ENCODE results near the gene TPD52L1.
A peak's percentile ranks its signal among the peaks of the same experiment; 100 is the strongest.

Gene TPD52L1

DNA sequence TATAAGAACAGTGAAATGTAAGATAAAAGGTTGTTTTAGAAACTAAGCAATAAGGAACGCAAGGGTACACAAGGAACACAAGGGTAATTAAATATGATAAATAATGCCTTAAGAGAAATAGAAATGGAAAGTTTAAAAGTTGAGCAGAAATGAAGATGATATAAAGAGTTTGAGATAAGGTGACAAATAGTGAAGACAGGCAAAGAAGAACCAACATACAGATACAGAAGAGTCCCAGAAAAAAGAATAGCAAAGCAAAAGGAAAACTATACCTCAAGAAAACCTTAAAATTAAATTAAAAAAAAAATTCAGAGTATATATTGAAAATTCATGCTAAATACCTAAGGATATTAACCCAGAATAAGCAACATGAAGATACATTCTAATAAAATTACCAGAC, 131.8 kb downstream of the TPD52L1 start:
- no peak for DNase-seq (ENCODE audit: low read depth, low spot score)
- no peak overlapping the region for H3K4me3 ChIP-seq (ENCODE audit: low read length)

DNA sequence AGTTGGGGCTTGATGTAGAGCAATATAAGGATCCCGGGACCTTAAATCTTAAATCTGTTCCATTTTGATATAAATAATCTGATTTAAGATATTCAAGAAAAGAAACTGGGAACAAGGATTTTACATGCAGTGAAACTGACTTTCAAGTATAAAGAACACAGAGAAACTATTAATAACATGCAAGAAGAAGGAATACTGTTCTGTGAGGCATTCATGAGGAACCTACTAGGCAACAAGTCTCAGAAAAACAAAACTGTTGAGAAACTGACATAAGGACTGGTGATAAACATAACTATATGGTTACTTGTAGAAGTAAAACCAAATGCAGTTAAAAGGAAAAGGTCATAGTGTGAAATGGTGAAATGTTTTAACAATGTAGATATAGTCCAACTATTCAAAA, 132.4 kb downstream of the TPD52L1 start:
- DNase-seq (ENCODE audit: low read depth, low spot score): no peak
- no peak overlapping the region for H3K4me3 ChIP-seq (ENCODE audit: low read length)

DNA sequence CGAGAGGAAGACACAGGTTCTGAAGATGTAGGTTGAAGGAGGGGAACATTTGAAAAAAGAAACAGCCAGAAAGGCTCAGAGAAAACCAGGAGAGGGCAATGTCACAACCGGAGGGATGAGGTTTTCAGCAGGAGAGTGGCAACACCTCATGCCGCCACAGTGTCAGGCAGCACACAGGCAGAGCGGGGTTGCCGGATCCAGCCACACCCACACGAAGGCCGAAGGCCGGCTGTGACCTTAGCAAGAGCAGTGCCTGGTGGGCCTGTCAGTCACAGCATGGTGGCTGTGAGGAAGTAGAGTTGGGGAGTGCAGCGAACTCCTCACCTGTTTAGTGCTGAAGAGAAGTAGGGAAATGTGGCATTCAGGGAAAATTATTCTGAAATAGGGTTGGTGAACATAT, 134.1 kb downstream of the TPD52L1 start:
- H3K4me3 ChIP-seq (ENCODE audit: low read length): no peak overlapping the region
- no peak for DNase-seq (ENCODE audit: low read depth, low spot score)

DNA sequence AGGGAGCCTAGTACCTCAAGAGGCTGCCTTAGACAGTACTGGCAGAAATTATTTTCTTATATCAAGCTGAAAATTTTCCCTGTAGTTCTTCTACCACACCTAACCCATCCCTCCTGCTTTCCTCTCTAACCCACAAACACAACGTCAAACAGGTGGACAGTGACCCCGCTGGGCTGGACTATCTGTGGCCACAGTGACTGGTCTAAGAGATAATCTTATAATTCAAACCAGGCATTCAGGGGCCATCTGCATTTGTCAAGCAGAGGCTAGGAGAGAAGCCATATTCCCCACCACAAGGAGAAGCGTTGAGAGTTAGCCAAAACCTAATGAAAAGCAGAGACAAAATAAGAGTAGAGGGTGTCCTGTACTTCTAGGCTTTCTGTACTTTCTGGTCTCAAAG, 140.0 kb downstream of the TPD52L1 start:
- H3K4me3 ChIP-seq (ENCODE audit: low read length): no peak overlapping the region
- DNase-seq (ENCODE audit: low read depth, low spot score): no peak

DNA sequence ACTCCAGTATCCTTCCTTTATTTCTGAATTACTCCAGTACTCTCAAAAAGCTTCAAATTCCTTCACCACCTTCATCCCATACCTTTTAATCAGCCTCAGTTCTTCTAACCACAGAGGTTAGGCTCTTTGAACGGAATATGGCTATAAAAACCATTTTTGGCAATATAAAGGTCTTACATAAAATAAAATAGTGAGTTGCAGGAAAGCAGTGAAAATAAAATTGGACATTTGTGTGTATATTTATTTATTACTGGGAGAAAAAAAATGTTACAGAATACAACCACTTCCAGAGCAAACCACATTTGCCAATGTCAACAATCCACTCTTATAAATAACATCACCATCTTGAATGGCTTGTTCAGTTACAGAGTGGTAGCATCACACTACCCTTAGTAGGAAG, 140.5 kb downstream of the TPD52L1 start:
- no peak for DNase-seq (ENCODE audit: low read depth, low spot score)
- no peak overlapping the region for H3K4me3 ChIP-seq (ENCODE audit: low read length)

DNA sequence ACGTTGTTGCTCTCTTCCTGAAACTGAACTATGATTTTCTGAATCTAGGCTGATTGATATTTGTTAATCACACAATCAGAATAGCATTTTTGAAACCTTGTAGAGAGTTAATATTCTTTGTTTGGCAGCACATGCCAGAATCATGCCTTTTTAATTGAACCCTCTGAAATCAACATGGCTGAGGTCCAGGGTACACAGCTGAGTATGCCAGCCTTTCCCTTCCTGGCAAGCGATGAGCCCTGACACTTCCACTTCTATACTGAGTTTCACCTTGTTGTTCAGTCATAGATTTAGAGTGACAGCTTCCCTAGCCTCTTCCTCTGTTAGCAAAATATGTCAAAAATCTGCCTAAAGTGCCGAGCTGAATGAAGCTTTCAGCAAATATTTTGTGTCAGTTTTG, 141.4 kb downstream of the TPD52L1 start:
- no peak overlapping the region for H3K4me3 ChIP-seq (ENCODE audit: low read length)
- DNase-seq (ENCODE audit: low read depth, low spot score): no peak

DNA sequence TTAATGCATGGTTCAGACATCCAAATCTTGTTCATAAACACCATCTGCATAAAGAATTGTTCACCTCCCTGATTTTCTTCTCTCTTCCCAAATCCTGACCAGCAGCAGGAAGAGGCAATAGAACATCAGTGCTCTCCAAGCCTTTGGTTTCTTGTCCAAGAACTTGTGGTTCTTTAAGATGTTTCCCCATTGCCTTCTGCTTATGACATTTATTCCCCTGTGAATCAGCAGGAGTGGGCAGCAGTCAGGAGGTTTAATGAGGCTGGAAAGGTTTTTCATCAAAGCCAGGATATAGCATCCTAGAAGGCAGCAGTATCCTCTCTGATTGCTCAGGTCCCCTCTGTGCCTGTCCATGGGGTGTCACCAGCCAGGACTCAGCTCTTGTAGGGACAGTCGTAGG, 142.9 kb downstream of the TPD52L1 start:
- DNase-seq (ENCODE audit: low read depth, low spot score): no peak
- no peak overlapping the region for H3K4me3 ChIP-seq (ENCODE audit: low read length)

DNA sequence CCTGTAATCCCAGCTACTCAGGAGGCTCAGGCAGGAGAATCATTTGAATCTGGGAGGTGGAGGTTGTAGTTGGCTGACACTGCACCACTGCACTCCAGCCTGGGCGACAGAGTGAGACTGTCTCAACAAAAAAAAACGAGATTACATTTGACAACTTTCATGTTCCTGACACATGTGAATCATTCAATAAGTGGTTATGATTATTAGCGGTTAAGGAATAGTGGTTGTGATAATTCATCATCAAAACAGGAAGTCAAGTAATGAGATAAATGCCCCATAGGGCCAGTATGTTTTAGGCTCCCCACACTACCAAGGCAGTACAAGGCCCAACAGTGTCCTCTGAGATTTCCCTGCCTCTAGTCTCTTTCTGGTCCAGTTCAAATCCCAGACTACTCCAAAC, 145.7 kb downstream of the TPD52L1 start:
- DNase-seq (ENCODE audit: low read depth, low spot score): no peak
- no peak overlapping the region for H3K4me3 ChIP-seq (ENCODE audit: low read length)

DNA sequence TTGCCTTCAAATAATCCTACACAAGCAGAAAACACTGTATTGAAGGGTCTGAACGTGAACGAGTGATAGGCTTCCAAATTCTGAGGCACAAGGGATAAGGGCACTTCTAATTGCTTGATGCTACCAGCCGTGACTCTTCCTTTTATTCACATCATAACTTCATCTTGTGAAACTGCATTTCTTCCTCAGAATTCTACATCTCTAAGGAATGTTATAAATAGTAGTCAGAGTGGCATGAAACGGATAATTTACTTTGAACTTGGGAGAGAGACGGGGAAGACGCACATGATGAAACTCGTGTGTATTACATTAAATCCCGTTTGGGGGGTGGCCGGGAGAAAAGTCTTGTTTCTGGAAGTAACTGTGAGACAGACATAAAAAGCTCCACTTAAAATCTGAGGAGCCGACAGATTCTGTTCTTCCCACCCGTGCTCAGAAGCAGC, 147.4 kb downstream of the TPD52L1 start:
- H3K4me3 ChIP-seq (ENCODE audit: low read length): peak overlapping the region; percentile 73
- DNase-seq (ENCODE audit: low read depth, low spot score): no peak

DNA sequence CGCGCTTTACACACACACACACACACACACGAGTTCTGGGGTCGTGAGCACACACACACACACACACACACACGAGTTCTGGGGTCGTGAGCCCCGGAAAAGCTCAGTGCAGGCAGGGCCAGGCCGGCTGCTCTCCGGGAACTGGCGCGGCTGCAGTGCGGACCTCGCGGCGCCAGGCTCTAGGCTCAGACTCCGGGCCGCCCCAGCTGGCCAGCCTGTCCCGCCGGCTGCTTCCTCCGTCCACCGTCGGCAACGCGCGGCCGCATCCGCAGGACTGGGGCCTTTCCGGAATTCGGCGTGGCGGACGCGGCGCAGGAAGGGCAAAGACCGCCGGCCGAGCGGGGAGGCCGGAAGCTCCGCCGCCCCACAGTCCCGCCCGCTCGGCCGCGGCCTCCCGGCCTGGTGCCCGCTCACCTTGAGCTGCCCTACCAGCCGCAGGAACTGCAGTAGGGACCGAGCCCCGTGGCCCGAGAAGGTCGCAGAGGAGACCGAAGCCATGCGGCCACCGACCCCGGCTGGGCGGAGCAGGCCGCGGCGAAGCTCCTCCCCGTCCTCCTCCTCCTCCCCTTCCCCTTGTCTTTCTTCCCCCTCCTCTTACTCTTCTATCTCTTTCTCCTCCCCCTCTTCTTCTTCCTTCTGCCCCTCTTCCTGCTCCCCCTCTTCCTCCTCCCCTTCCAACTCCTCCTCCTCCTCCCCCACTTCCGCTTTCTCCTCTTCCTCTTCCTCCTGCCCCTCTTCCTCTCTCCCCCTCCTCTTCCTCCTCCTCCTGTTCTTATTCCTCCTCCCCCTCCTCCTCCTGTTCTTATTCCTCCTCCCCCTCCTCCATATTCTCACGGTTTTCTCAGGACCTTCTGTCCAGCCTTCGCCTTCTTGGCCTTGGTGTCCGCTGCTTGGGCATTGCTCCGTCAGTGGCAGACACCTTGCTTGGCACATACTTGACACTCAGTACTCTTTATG, 148.1 kb downstream of the TPD52L1 start, which contains the start of gene HDDC2:
Gene HDDC2 (minus strand): TSS at position 533 of the 957 bp plus-strand sequence. CDS start 35 bp downstream, at position 498.
- H3K4me3 ChIP-seq (ENCODE audit: low read length): peak within 1 kb of the TSS; percentile 73
- DNase-seq (ENCODE audit: low read depth, low spot score): peak; percentile 63

DNA sequence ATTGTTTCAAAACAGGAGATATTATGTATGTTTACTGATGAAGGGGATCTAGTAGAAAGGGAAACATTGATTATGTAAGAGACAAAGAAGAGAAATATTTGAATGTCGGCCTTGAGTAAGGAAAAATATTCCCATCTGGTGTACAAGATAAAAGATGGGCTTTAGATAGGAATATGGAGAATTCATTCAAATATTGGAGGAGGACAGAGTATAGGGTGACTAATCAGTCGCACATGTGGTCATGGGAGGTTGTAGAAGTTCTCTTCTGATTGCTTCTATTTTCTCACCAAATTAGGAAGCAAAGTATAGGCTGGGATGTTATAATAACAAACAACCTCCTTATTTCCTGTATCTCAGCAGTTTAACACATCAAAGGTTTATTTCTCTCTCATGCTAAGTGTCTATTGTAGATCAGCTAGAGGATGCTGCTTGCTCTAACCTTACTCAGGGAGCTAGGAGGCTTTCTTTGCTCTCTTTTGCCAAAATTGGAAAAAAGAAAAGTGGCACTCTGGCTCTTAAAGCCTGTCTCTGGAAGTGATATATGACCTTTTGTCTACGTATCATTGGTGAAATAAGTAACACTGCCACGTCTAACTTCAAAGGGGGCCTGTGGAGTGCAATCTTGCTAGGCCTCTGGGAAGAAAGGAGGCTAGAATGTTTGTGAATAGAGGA, 149.4 kb downstream of the TPD52L1 start:
- no peak overlapping the region for H3K4me3 ChIP-seq (ENCODE audit: low read length)
- DNase-seq (ENCODE audit: low read depth, low spot score): peak; percentile 43

DNA sequence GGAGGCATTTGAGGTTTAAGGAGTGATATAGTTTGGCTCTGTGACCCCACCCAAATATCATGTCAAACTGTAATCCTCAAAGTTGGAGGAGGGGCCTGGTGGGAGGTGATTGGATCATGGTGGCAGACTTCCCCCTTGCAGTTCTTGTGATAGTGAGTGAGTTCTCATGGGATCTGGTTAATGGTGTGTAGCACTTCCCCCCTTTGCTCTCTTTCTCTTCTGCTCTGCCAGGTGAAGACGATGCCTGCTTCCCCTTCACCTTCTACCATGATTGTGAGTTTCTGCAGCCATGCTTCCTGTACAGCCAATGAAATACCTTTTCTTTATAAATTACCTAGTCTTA, 149.9 kb downstream of the TPD52L1 start:
- DNase-seq (ENCODE audit: low read depth, low spot score): no peak

DNA sequence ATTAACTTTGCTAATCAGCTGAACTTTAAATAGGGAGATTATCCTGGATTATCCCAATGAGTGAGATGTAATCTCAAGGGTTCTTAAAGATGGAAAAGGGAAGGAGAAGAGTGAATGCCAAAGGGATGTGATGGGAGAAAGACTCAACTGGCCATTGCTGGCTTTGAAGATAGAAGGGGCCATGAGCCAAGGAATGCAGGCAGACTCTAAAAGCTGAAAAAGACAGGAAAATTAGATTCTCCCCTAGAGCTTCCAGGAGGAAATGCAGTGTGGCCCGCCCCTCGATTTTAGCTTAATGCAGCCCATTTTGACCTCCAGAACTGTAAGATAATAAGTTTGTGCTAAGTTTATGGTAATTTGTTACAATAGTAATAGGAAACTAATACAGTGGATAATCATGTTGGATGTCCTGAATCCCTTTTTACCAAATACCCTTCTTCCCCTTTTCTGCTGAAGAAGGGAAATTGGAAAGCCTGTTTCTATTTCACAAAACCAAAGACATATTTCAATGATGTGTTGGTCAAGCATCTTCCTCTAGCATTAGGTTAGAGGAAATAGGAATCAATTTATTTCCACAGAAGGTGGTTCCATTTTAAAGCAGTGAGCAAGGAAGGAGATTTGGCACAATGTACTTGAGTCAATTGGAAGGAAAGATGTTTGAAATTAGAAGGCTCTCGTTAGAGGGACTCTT, 151.5 kb downstream of the TPD52L1 start:
- no peak overlapping the region for H3K4me3 ChIP-seq (ENCODE audit: low read length)
- DNase-seq (ENCODE audit: low read depth, low spot score): no peak

More for the DNA sequence above, 149.9 kb downstream of the TPD52L1 start:
- no peak overlapping the region for H3K4me3 ChIP-seq (ENCODE audit: low read length)

DNA sequence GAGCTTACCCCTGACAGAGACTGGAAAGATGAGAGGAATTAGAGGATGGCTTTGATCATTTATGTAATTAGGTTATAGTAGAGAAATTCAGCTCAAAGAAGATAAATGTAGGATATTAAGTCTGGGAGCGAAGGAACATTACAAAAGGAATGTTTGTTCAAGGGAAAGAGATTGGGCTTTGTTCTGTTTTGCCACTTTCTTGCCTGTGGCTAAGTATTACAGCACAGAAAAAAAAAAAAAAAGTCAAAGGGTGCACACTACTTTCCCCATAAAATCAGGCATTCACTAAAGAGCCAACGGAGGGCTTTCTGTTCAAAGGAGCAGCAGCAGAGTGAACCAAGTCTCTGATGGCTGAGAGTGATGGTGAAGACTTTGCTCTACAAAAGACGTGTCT, 153.2 kb downstream of the TPD52L1 start:
- no peak for DNase-seq (ENCODE audit: low read depth, low spot score)
- no peak overlapping the region for H3K4me3 ChIP-seq (ENCODE audit: low read length)

DNA sequence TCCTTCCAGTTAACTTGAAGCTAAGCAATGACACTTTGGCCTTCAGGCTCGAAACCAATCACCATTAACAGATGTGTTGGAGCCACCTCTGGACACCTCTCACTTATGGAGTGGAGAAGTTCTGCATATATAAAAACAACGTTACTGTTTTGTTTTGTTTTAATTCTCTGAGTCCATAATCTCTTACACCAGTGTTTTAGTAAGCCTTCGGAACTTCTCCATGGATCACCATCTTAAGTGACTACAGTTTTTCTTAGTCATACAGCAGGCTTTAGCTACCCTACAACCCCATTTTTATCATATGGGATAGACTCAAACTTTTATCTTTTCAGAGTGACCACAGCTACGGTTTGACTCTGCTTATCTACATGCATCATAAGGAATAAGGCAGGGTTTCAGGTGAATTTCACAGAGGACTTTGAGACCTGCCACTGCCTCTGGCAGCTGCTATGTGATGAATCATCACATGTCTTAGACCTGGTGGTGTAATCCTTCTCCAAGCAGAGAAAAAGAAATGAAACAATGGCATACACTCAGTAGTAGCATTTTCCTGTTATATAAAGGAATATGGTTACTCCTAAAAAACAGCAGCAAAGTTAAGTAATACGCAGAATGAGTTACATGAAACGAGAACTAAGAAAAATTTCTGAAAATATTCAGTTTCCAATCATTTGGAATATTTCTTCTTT, 153.7 kb downstream of the TPD52L1 start:
- DNase-seq (ENCODE audit: low read depth, low spot score): no peak
- H3K4me3 ChIP-seq (ENCODE audit: low read length): no peak overlapping the region

DNA sequence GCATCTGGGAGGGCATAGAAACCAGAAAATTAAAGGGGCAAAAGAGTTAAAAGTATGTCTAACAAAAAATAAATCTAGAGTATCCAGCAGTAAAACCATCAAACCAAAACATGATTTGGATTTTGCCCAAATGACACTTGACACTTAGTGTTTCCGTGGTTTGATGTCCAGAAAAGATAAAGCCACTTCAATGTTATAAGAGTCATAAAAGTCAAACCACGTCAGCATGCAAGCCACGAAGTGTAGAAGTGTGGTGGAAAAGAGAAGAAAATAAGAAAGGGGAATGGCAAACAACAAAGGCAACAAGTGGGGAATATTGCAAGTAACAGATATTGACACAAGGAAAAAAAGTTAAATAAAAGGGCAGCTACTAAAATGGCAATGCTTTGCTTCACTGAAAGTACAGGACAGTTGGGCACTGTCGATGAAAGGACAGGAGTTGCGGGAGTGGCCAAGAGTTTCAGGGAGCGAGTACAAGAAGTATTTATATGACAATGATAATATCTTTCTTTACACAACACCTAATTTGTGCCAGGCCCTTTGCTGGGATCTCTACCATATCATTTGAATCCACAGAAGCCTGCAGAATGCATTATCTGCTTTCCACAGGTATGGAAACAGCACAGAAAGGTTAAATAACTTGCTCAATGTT, 154.5 kb downstream of the TPD52L1 start:
- DNase-seq (ENCODE audit: low read depth, low spot score): no peak
- H3K4me3 ChIP-seq (ENCODE audit: low read length): no peak overlapping the region

DNA sequence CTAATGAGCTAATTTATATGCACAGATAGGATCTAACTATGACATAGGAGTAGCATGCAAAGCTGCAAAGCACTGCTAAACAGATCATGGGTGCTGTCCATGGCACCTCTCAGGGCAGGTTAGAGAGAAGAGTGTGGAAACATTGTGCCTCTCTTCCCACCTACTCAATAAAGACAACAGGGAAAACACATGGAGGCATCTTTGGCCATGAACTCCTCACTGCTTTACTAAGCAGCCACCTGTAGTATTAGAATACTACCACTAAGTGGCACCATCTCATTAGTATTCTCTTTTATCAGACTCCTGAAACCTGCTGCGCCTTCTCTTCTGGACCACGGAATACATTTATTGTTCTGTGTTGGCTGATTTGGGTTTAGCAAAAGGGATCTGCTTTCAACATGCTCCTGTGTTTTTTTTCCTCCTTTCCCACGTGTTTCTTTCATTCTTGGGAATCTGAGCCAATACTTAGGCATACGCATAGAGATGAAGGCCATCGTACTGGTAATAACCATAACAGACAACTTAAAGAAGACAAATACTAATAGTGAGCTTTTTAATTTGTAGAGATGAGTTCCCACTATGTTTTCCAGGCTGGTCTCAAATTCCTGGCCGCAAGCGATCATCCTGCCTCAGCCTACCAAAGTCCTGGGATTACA, 157.5 kb downstream of the TPD52L1 start:
- peak; percentile 42 for DNase-seq (ENCODE audit: low read depth, low spot score)

DNA sequence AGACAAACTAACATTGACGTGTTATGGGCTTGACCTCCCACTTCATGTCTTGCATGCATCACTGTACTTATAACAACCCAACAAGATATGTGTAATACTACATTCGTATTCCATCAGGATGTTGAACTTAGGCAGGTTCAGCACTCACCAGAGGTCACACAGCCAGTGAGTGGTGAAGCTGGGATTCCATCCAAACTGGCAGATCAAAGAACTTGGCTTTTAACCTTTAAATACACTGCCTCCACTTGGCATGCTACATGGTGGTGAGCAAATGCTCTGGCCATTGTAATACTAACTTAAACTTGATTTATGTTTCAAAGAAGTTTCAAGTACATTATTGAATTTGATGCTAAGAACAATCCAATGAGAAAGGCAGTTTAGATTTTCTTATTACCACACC, 158.9 kb downstream of the TPD52L1 start:
- DNase-seq (ENCODE audit: low read depth, low spot score): no peak

More for the DNA sequence above, 157.5 kb downstream of the TPD52L1 start:
- H3K4me3 ChIP-seq (ENCODE audit: low read length): no peak overlapping the region

More for the DNA sequence above, 158.9 kb downstream of the TPD52L1 start:
- no peak overlapping the region for H3K4me3 ChIP-seq (ENCODE audit: low read length)

Measured in Jurkat, Clone E6-1 (cell line).